Body of pancreas (tissue), 4 donors: Measurements from ENCODE around the gene B4GALT7.

Experiments used
- CTCF ChIP-seq, 7 experiments: fragments of 450-650 bp in 4 of 7; fragments of 200-600 bp in 3 of 7; sonication (generic) in 3 of 7; IDR thresholded peaks; one replicate each; pipeline ENCODE4 v1.5.1; 2016 to 2019; ENCODE audit warnings: antibody characterized with exemption in 7 of 7
- POLR2A ChIP-seq, 3 donors: fragments of 450-650 bp; IDR thresholded peaks; one replicate each; pipeline ENCODE4 v1.6.1; 2016; ENCODE audit warnings: antibody characterized with exemption in 3 of 3, mild to moderate bottlenecking in 2 of 3

- no peak for TF ChIP-seq CTCF (IDR thresholded peaks at IDR 0.05)
- no peak for TF ChIP-seq POLR2A (IDR thresholded peaks at IDR 0.05)
Measured at GRCh38 chr5:177611446-177612214, 11.7 kb downstream of the B4GALT7 start.
